ENCODE results near the gene HADHB.
"Not testable (repeated sequence)": the region's sequence is repeated elsewhere in the genome, so short reads cannot be mapped to it uniquely, and the experiment has no call there.

The HADHB gene

DNA sequence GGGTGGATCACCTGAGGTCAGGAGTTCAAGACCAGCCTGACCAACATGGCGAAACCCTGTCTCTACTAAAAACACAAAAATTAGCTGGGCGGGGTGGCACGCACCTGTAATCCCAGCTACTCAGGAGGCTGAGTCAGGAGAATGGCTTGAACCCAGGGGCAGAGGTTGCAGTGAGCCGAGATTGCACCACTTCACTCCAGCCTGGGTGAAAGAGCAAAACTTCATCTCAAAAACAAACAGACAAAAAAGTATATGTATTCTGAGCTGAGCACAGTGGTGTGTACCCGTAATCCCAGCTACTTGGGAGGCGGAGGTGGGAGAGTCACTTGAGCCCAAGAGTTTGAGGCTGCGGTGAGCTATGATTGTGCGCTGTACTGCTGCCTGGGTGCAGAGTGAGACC lies 86.6 kb downstream of the HADHB start:
- DNase-seq: not testable (repeated sequence)

DNA sequence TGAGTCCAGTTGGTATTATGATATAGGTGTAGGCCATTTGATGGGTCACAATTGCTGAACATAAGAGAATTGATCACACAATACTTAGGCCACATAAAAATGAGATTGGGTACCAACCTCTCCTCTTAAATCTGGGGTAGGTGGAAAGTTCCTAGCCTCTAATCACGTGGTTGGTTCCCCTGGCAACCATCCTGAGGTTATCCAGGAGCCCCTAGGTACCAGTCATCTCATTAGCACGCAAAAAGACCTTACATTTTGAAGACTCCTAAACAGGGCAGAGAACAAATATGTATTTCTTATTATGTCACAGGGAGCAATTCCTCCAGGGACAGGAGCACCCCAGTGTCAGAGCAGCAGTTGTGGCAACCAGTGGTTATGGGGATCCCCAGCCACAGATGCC lies 88.6 kb downstream of the HADHB start:
- no peak for DNase-seq

DNA sequence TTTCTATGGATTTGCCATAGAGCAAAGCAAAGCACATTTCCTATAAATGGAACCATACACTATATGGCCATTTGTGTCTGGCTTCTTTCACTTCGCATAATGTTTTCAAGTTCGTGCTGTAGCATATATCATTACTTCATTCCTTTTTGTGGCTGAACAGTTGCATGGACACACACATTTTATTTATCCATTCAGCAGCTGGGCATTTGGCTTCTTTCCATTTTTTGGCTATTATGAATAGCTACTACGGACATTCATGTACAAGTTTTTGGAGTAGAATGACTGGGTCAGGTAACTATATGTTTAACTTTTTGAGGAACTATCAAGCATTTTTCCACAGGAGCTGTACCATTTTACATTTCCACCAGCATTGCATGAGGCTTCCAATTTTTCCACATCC lies 90.5 kb downstream of the HADHB start:
- no peak for DNase-seq

DNA sequence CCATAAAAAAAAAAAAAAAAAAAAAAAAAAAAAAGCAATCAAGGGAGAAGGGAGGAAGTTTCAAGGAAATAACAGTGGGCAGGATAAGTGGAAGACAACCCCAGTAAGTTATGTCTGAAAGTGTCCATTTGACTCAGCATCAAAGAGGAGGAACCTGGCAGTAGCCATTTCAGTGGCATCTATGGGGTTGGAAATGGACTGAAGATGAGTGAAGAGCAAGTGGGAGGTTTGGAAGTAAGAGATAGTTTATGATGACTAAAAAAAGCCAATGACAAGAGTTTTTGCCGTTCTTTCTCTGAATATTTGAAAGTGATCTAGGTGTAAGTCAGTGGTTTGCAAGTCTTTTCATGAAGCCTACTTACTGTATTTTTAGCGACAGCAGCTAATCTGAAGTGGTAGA lies 92.0 kb downstream of the HADHB start:
- no peak for DNase-seq

DNA sequence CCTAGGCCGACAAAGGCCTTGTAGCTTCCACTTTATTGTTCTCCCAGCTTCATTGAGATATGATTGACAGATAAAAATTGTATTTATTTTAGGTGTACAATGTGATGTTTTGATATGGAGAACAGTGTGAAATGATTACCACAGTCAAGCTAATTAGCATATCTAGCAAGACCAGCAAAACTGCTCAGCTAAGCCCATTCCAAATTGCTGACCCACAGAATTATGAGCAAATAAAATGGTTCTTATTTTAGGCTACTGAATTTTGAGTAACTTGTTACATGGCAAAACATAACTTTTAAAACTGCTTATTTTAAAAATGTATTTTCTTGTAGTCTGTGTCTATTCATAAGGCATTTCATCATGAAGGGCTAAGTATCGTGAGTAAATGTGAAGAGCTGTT lies 92.6 kb downstream of the HADHB start:
- DNase-seq: no peak
